ENCODE results near the gene SLC15A2. TPM values are rescaled to one million over a fixed set of nuclear protein-coding genes. Genes with fewer than 3 reads are reported as not detected.

Gene SLC15A2
- total RNA-seq, 1 donor from 2014 or later = 7.7 TPM

DNA sequence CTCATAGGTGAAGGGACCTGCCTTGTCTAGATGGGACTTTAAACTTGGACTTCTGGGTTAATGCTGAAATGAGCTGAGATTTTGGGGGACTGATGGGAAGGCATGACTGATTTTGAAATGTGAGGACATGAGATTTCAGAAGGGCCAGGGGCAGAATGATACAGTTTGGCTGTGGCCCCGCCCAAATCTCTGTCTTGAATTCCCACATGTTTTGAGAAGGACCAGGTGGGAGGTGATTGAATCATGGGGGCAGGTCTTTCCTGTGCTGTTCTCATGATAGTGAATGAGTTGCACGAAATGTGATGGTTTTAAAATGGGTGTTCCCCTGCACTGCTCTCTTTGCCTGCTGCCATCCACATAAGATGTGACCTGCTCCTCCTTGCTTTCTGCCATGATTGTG is 85.0 kb downstream of the SLC15A2 start:
- DNase-seq (ENCODE audit: low spot score in 2 of 2) (no peak), FAIRE-seq (no peak)

DNA sequence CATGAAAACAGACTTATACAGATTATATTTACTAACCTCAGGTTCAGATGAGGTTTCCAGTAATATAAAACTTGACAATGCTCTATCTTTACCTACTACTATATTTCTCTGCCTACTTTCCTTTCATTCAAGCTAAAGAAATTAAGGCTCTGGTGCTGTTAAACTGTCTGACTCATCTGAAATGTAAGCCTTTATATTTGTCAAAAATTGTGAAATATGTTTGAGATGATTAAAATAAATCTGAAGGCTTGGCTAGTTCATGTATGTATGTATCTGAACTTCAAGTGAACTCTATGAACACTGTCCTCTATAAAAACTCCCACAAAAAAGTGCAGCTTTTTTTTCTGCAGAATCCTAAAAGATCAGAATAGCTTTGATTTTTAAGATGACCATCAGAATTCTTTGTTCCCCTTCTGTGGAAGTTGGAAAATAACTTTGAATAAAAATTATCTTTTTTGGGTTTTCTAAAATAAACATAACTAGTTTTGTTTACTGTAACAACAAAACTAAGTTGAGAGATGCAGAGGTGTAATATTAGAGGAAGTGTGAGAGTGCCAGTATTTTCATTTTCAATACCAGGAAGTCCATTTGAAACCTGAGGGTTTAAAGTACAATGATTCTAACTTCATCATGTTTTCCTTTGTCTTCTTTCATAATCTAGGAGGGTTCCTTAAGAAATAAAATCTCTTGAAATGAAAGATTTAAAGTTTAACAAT is 85.7 kb downstream of the SLC15A2 start:
- DNase-seq (ENCODE audit: low spot score in 2 of 2) = no peak
- FAIRE-seq = no peak

DNA sequence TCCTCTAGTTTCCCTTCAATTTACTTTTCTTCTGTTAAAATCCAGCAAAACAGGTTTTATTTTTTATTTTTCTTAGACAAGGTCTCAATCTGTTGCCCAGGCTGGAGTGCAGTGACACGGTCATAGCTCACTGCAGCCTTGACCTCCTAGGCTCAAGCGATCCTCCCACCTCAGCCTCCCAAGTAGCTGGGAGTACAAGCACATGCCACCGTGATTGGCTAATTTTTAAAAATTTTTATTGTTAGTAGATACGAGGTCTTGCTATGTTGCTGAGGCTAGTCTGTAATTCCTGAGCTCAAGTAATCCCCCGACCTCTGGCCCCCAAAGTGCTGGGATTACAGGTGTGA is 86.2 kb downstream of the SLC15A2 start:
- no peak for DNase-seq (ENCODE audit: low spot score in 2 of 2)
- FAIRE-seq = no peak

DNA sequence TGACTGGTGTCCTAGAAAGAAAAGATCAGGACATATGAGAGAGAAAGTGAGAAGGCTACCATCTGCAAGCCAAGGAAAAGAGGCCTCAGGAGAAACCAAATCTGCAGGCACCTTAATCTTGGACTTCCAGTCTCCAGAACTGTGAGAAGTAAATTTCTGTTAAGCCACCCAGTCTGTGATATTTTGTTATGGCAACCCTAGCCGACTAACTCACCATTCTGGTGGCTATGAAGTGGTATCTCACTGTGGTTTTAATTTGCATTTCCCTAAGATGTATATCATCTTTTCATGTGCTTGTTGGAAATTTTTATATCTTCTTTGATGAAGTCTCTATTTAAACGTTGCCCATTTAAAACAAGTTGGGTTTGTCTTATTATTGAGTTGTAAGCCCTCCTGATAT is 87.3 kb downstream of the SLC15A2 start:
- no peak for FAIRE-seq
- no peak for DNase-seq (ENCODE audit: low spot score in 2 of 2)

DNA sequence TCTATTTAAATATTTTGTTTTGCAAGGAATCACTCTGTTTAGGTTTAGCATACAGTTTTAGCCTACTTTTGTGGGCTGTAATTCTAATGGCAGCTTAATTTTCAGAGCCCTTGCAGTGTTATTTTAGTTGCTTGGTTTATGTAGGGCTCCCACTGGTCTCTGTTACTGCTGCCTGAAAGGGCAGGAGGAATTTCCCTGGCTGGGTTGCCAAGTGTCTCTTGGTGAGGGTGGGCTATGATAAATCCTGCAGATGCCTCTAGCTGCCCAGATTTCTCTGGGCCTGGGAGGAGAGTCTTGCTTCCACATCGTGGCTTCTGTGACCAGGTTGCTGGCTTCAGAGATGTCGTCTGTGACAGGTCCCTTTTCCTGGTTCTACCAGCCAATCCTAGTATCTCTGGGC is 91.6 kb downstream of the SLC15A2 start:
- DNase-seq (ENCODE audit: low spot score in 2 of 2) = no peak
- FAIRE-seq = no peak

DNA sequence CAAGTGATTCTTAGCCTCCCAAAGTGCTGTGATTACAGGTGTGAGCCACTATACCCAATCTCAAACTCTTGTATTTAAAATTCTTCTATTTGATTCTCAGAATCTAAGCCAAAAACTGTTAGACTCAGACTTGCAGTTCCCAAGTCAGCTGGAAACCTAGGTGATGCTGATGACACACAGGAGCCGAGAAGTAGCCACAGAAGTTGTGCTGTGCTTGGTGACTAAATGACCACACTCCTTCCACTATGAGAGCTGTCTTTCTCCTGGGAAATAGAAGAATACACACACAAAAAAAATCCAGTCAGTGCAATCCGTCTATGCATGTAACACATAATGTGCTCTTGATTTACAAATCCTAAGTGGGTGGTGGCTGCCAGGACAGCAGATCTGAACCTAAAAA is 93.9 kb downstream of the SLC15A2 start:
- no peak for DNase-seq (ENCODE audit: low spot score in 2 of 2)
- FAIRE-seq = no peak

DNA sequence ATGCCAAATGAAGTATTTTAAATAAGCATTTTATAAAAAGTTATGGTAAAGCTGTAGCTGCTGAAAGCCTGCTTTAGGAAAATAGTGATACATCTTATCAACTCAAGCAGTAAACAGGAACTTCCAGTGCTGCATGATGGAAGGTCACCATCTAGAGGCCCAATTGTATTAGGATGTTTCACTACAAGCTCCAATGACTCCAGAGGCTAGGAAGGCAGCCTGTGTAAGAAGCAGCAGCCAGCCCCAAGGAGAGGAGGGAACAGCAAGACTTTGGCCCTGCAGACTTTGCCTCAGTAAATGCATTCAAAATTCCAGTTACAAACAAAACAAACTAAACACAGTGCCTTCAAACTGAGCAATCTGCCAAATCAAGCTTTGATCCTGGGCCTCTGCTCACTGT is 95.7 kb downstream of the SLC15A2 start:
- FAIRE-seq = no peak
- DNase-seq (ENCODE audit: low spot score in 2 of 2) = no peak

DNA sequence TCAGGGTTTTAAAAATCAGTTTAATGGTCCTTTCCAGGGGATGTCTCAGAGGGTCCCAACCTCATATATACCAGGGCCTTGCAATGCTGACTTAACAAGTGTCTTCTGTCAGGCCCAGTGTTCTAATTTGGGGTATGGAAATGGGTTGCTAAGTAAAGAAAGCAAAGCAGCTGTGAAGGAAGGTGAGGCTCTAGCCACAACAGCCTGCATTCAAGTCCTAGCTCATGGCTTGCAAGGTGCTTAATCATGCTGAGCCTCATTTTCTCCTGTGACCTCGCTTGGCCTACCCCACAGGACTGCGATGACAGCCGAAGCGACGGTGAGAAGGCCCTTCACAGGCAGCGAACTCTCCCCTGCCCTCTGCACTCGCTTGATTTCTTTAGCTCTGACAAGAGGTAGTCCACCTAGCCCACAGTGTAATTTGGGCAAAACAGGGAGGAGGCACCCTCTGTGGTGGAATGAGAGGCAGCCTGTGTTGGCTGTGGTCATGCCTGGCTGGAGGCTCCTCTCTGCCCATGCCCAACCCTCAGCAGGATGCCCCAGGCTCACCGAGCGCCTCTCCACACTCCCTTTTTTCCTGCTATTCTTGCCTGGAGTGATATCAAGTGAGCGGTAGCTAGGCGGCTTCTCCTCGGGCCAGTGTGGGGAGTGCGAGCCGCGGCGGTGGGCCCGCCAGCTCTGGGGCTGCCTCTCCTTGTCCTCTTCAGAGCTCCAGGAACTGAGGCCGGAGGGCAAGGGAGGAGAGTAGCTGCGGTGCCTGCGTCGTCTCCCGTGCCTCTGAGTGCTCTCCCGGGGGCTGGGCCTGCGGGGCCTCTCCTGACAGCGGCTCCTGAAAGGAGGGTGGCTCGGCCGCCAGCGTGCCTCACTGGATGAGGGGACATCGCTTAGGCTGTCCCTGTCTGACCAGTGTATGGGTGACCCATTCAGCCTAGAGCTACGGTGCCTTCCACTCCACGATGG is 98.7 kb downstream of the SLC15A2 start:
- FAIRE-seq (no peak), DNase-seq (ENCODE audit: low spot score in 2 of 2) (no peak)

Other genes with a start within 250 kb of the SLC15A2 start
- gene HCLS1, start 233.5 kb upstream of the SLC15A2 start, total RNA-seq = 0.82 TPM
- gene GOLGB1, start 144.7 kb upstream of the SLC15A2 start, total RNA-seq = 42.4 TPM
- gene IQCB1, start 59.3 kb upstream of the SLC15A2 start, total RNA-seq = 27.7 TPM
- gene EAF2, start 59.2 kb upstream of the SLC15A2 start, total RNA-seq = 5.3 TPM
- gene ILDR1, start 127.8 kb downstream of the SLC15A2 start, total RNA-seq = not detected
- 1.2 TPM for gene CD86, start 161.0 kb downstream of the SLC15A2 start, total RNA-seq

All from frontal cortex (tissue), 4 donors.